ENCODE data around the gene TOP1.
"Not testable (repeated sequence)": the region's sequence is repeated elsewhere in the genome, so short reads cannot be mapped to it uniquely, and the experiment has no call there.

The TOP1 gene

DNA sequence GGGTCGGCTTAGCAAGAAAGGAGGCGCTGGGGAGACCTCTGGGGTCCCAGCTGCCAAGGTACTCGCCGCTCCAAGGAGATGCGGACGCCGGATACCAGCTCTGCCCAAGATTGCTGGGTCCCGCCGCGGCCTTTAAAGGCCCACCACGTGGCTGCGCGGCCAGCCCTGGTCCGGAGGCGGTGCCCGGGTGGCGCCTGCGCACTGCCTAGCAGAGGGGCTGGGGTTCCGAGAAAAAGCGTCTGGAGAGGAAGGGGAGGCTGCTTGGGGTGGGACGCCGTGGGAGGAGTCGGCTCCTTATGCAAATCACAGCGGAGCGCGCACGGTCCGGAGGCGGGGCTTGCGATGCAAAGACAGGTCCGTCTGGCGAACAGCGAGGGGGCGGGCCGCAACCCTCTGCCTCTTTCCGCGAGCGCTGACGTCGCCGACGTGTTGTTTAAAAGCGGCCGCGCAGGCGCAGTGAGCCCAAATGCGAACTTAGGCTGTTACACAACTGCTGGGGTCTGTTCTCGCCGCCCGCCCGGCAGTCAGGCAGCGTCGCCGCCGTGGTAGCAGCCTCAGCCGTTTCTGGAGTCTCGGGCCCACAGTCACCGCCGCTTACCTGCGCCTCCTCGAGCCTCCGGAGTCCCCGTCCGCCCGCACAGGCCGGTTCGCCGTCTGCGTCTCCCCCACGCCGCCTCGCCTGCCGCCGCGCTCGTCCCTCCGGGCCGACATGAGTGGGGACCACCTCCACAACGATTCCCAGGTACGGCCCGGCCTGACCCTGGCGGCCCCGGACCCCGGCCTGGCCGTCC is at the start of gene TOP1:
TOP1 (plus strand) TSS at position 464 of the 791 bp plus-strand sequence; CDS start at position 710, 246 bp downstream.
- peak; percentile 99 for DNase-seq

DNA sequence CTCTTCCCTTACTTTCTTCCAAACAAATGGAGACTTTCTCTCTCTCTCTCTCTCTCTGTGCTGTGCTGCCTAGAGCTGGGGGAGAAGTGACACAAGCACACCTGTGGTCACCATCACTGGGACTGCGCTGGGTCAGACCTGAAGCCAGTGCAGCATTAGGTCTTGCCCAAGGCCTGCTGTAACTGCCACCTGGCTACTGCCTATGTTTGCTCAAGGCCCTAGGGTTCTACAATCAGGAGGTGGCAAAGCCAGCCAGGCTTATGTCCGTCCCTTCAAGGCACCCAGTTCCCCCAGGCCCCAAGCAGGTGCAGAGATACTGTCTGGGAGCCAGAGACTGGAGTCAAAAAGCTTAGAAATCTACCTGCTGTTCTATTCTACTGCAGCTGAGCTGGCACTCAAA is 49.4 kb upstream of the TOP1 start:
- DNase-seq = no peak

DNA sequence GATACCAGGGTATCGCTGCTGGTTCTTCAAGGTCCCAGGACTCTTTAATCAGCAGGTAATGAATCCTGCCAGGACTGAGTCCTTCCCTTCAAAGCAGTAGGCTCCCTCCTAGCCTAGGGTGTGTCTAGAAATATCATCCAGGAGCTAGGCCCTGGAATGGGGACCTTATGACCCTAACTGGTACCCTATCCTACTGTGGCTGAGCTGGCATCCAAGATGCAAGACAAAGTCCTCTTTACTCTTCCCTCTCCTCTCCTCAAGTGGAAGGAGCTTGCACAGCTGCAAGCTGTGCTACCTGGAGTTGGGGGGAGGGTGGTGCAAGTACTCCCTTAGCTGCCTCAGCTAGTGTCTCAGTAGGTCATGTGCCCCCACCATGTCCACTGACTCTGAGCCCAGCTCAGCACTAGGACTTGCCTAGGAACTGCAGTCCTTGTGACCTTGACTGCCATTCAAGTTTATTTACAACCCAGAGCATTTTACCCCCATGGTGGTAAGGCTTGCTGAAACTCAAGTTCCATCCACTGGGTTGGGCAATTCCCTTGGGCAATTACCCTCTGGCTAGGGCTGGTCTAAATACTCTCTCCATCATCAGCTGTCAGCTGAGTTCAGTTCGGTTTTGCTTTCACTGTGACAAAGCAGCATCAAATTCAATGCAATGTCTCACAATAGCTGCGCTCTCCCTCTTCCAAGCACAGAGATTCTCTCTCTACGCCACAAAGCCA is 48.4 kb upstream of the TOP1 start:
- no peak for DNase-seq

DNA sequence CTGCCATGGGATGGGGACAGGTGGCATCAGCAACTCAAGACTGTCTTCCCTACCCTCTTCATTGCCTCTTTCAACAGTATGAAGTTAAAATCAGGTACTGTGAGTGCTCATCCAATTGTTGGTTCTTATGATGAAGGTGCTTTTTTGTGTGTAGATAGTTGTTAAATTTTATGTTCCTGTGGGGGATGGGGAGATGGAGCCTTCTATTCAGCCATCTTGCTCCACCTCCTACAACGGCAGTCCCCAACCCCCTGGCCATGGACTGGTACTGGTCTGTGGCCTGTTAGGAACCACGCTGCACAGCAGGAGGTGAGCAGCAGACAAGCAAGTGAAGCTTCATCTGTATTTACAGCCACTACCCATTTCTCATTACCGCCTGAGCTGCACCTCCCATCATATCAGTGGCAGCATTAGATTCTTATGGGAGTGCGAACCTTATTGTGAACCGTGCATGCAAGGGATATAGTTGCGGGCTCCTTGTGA is 47.8 kb upstream of the TOP1 start:
- DNase-seq = no peak

DNA sequence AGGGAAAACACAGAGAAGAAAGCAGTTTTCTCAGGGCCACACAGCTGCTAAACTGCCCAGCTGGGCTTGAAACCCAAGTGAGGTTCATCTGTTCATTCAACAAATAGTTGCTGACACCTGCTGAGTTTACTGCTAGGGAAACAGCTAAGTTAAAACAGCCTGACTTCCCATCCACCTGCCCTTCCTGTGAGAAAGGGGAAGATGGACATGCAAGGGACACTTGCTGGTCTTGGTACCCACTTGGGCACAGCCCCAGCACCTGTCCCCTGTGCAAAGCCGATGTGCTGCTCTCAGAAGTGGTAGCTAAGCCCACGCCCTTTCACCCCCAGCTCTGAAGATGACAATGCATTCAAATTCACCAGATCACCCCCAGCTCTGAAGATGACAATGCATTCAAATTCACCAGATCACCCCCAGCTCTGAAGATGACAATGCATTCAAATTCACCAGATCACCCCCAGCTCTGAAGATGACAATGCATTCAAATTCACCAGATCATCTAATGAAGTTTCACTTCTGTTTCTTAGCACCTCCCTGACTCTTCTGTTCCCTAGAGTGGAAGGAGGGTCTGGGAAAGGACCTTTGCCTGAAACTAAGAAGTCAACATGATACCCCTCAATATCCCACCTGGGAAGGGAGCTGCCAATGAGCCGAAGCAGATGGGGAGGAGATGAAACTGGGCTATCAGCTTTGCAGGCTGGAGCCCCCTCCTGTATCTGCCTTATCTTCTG is 46.0 kb upstream of the TOP1 start:
- DNase-seq = no peak

DNA sequence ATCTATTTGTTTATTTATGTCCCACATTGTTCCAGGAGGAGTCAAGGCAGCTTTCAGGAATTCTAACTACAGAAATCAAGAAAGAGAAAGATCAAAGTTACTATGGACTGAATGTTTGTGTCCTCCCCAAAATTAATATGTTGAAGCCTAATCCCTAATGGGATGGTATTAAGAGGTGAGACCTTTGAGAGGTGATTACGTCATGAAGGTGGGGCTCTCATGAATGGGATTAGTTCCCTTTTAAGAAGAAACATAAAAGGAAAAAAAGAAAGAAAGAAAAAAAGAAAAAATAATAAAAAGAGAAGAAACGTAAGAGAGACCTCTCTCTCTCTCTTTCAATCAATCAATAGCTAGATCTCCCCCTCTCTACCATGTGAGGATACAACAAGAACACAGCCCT is 44.7 kb upstream of the TOP1 start:
- DNase-seq = no peak

DNA sequence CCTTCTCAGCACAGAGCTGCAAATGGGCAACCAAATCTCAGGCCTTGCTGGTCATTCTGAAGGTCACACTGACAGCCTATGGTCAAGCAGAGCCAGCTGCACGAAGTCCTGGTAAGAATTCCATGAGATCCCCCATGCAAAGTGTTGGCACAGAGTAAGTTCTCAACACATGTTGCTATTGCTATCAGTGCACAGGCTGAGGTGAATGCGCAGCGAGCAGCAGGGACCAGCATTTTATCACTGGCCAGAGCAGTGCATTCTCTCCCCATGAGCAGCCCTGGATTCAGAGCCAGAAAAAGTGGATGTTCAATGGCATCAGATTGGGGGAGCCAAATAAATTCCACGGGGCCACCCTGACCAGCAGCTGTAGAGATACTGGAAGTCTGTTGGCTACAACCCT is 44.1 kb upstream of the TOP1 start:
- DNase-seq = no peak

DNA sequence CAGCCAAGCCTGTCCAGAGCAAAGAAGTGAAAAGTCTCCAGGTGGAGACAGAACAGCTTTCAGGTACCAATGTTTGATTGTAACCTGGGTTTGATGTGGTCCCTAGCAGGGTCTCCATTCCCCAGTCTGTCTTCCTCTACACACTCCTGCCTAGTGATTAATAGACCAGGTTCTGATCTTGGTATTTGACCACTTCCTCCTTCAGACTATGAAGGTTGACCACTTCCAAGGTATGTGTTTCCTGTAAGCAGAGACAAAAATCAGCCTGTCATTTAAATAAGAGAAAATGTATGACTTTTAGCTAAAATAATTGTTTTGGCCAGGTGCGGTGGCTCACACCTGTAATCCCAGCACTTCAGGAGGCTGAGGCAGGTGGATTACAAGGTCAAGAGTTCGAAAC is 41.8 kb upstream of the TOP1 start:
- DNase-seq = no peak

DNA sequence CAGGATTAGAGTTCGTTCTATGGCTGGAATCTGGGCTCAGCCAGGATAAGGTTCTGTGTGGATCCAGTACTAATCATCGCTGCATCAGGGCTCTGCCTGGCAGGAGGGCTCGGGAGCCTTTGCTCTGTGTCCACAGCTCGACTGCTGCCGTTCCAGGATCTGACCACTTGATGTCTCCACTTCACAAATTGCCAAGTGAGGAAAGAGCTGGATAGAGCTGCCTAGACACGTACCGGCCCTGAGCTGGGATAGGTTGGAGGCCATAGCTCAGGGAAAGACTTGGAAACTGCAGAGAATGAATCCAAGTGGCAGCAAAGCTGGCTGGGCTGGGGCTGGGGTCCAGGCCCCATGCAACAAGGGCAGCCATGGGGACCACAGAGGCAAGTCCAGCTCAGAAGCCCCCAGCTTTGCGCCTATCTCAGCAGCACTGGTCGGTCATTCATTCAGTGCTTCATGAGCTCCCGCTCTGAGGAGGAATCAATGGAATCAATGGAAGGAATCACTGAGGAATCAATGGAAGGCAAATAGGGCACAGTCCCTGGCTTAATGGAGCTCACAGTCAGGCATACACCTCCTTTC is 38.0 kb upstream of the TOP1 start:
- DNase-seq = peak; percentile 57

DNA sequence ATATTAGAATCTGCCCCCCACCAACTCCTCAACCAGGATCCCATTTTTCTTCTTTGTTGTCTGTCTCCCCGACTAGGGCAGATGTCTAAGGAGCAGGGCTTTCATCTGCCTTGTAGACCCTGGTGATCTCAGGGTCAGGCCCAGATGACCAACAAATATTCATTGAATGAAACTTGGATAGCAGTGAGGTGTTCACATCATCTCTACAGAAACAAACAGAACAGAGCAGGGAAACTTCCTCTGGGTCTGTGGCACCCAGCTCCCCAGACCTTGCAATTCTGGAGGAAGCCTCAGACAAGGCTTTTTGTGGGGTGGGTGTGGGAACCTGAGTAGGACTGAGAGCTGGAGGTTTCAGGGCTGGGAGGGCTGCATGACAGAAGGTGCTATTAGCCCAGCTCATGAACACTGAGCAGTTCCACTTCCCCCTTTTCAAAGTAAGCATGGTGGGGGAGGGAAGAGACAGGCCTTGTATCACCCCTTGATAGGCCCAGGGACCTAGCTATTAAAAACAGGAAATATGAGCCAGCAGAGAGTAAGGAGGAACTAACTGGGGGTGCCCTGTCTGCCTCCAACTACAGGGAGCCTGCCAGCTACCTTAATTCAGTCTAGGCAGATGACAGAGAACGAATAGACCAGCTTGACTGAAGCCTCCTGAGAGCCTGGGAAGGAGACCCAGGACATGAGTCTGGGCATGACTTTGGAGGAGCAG is 37.3 kb upstream of the TOP1 start:
- no peak for DNase-seq

DNA sequence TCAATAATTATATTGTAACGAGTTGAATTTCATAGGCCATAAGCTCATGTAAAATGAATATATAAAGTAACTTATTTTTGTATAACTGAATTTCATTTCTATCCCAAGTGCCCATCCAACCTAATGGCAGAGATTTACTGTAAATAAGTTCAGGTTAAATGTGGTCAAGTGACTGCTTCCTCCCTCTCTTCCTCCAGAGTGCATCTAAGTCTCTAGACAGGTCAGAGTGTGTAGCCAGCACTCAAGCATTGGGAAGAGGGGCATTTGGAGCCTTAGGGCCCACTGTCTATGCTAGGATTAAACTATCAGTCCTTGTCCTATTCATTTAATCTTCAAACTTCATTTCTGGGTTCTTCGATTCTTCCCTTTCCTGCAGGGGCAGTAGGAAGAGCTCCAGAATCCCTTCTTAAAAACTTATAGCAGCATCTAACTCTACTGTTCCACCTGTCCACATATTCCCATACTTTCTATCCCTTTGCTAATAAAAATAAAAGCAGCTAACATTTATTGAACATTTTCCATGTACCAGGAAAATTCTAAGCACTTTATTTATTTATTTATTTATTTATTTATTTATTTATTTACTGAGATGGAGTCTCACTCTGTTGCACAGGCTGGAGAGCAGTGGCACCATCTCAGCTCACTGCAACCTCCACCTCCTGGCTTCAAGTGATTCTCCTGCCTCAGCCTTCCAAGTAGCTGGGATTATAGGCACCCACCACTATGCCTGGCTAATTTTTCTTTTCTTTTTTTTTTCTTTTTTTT is 36.1 kb upstream of the TOP1 start:
- DNase-seq = no peak

DNA sequence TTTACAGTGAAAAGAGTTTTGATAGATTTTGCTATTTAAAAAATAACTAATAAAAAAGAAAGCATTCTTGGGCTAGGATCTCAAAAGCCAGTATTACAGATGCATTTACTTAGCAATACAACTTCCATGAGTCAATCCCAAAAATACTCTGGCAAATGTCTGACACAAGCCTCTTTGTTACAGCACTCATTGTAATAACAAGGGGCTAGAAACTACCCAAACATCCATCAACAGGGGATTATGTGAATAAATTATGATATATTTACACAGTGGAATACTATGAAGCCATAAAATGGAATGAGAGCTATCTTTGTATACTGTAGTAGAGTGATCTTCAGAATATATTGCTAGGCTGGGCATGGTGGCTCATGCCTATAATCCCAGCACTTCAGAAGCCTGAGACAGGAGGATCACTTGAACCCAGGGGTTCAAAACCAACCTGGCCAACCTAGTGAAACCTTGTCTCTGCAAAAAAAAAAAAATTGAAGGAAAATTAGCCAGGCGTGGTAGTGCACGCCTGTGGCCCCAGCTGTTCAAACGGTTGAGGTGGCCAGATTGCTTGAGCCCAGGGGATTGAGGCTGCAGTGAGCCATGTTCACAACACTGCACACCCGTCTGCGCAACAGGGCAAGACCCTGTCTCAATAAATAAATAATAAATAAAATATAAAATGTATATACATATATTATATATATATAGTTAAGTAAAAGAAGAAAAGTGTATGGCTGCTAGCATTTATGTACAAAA is 34.7 kb upstream of the TOP1 start:
- no peak for DNase-seq

DNA sequence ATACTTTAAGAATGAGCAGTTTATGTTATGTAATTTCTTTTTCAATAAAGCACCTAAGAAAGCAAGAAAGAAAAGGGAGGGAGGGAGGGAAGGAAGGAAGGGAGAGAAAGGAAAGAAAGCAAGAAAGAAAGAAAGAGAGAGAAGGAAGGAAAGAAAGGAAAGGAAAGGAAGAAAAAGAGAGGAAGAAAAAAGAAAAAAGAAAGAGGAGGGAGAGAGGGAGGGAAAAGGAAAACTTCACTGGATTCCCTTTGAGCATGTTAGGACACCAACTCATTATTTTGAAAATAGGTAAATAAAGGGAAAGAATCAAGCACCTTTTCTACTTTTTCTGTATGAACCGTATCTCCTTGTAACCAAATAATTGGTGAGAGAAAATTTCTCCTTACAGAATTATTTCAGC is 32.3 kb upstream of the TOP1 start:
- DNase-seq = no peak

DNA sequence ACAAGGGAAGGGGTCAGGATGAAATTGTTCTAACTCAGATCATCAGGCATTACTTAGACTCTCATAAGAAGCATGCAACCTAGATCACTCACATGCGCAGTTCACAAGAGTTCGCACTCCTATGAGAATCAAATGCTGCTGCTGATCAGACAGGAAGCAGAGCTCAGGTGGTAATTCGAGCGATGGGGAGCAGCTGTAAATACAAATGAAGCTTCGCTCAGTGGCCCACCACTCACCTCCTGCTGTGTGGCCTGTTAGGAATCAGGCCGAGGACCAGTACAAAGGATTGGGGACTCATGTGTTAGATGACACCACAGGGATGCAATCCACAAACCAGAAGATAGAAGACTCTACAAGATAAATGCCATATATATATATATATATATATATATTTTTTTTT is 31.5 kb upstream of the TOP1 start:
- no peak for DNase-seq

DNA sequence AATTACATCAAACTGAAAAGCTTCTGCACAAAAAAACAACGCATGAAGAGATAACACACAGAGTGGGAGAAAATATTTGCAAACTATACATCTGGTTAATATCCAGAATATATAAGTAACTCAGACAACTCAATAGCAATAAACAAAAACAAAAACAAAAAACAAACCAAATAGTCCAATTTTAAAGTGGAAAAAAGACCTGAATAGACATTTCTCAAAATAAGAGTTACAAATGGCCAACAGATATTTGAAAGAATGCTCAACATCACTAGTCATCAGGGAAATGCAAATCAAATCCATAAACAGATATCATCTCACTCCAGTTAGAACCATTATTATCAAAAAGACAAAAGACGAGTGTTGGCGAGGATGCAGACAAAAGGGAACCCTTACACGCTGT is 28.8 kb upstream of the TOP1 start:
- DNase-seq = no peak

DNA sequence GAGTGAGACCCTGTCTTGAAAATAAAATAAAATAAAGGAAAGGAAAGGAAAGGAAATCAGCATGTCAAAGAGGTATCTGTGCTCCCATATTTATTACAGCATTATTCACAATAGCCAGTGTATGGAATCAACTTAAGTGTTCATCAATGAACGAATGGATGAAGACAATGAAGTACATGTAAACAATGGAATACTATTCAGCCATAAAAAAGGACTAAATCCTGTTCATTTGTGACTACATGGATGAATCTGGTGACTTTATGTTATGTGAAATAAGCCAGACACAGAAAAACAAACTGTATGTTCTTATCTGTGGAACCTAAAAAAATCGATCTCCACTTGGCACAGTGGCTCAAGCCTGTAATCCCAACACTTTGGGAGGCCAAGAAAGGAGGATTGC is 28.0 kb upstream of the TOP1 start:
- no peak for DNase-seq

DNA sequence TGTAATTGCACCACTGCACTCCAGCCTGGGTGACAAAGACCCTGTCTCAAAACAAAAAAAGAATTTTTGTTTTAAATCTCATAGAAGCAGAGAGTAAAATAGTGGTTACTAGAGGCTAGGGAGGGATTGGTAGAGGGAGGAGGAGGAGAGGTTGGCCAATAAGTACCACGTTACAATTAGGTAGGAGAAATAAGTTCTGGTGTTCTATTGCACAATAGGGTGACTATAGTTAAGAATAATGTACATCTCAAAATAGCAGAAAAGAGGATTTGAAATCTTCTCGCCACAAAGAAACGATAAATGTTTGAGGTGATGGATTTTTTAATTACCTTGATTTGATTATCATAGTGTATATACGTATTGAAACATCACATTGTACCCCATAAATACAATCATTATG is 27.1 kb upstream of the TOP1 start:
- no peak for DNase-seq

DNA sequence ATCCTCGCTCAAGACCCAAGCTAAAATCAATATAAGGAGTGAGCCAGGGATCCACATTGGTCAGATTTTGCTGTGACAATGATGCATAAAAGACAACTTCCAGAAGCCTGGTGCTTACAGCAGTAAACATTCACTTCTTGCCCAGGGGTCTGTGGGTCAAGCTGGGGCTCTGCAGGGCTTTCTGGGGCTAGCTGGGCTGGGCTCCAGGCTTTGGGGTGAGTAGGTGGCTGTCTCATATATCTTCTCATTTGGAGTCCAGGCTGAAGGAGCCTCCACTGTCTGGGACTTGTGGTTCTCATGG is 25.8 kb upstream of the TOP1 start:
- no peak for DNase-seq

DNA sequence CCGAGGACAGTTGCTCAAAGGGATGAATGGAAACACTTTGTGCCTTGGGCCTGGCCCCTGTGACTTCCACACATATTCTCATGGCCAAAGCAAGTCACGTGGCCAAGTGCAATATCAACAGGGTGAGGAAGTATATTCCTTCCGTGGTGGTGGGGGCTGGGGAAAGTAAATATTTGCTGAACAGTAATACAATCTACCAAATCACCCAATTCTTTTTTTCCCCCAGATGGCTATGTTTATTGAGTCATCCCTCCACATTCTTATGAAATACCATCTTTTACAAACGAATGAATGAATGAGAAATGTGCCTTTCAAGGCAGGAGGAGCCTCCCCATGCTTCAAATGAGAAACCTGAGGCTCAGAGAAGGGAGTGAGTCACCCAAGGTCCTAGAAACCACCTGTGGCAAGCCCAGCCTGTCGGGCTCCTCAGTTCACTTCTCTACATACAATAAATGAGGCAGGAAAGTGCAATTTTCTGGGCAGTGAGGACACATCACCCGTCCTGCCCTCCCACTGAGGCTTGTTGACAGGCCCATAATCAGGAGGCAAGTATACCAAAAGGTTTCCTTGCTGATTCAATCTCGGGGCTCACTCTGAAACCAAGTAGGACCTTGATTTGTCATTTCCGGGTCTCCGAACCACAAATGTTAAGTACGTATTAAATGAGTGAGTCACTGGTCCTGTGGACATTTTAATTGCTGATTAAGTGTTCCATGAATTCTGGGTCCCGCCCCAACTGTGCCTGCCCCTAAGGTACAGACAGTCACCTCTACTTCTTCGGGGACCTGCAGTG is 25.3 kb upstream of the TOP1 start:
- peak; percentile 33 for DNase-seq

DNA sequence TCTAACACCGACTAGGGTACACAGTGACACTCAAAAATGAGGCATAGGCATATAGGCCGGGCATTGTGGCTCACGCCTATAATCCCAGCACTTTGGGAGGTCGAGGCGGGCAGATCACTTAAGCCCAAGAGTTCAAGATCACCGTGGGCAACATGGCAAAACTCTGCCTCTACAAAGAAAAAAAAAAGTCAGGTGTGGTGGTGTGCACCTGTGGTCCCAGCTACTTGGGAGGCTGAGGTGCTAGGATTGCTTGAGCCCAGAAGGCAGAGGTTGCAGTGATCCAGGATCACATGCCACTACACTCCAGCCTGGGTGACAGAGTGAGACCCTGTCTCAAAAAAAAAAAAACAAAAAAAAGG is 24.7 kb upstream of the TOP1 start:
- DNase-seq = not testable (repeated sequence)

All from NCI-H446 treated with DMSO at 0.1 percent for 48 hours (cell line).